GM23338 (cell line): ENCODE data around the gene PCDHGA8.

Source experiments
- CREB1 ChIP-seq: fragments of 250-450 bp; sonication (Bioruptor Pico); IDR thresholded peaks from 2 replicates; pipeline ENCODE4 v1.5.0; 2020; ENCODE audit warnings: low read depth, mild to moderate bottlenecking, moderate library complexity
- CTCF ChIP-seq, 2 experiments: fragments of 200-600 bp in 1 of 2; sonication (generic) in 1 of 2; conservative IDR thresholded peaks; 2 replicates each; pipeline versions ENCODE4 v1.5.1 to v1.6.1; 2016 to 2017; ENCODE audit warnings: antibody characterized with exemption in 2 of 2, low read depth in 2 of 2, mild to moderate bottlenecking in 2 of 2, moderate library complexity in 1 of 2
- EZH2 ChIP-seq: fragments of 200-600 bp; sonication (generic); IDR thresholded peaks from one replicate; pipeline ENCODE4 v1.8.0; 2017; ENCODE audit warnings: antibody characterized with exemption, mild to moderate bottlenecking, low read depth; ENCODE audit not compliant: unreplicated experiment
- JUNB ChIP-seq: IDR thresholded peaks from one replicate; pipeline ENCODE4 v1.6.1; 2016; ENCODE audit warnings: antibody characterized with exemption; ENCODE audit not compliant: unreplicated experiment
- POLR2AphosphoS5 ChIP-seq: IDR thresholded peaks from 2 replicates; pipeline ENCODE4 v1.6.1; 2016; ENCODE audit warnings: antibody characterized with exemption, low read depth
- REST ChIP-seq: IDR thresholded peaks from one replicate; pipeline ENCODE4 v1.6.1; 2018; ENCODE audit warnings: antibody characterized with exemption; ENCODE audit not compliant: unreplicated experiment

GRCh38 chr5:141355641-141356040 is 36.8 kb upstream of the PCDHGA8 start:
- no peak for TF ChIP-seq JUNB
- TF ChIP-seq POLR2AphosphoS5, result no peak
- no peak for TF ChIP-seq CTCF (conservative IDR thresholded peaks at IDR 0.05; ENCODE audit: low read depth in 2 of 2)
- no peak for TF ChIP-seq CREB1 (CRISPR knock-in tag)
- TF ChIP-seq EZH2, result no peak
- TF ChIP-seq REST, result no peak
